IPS-15b (cell line): ENCODE results near the gene PLCXD1.
"Not testable (repeated sequence)": the region's sequence is repeated elsewhere in the genome, so short reads cannot be mapped to it uniquely, and the experiment has no call there.

Experiments used
- H3K27me3 ChIP-seq: one replicate; pipeline ENCODE4 v1.6.1; 2013; ENCODE audit warnings: low read length; ENCODE audit not compliant: control insufficient read depth, insufficient read depth
- H3K36me3 ChIP-seq: one replicate; pipeline ENCODE4 v1.6.1; 2013; ENCODE audit warnings: low read length; ENCODE audit not compliant: control insufficient read depth, insufficient read depth
- H3K4me1 ChIP-seq: one replicate; pipeline ENCODE4 v1.6.1; 2013; ENCODE audit warnings: mild to moderate bottlenecking, low read length; ENCODE audit not compliant: control insufficient read depth, insufficient read depth
- H3K4me3 ChIP-seq: one replicate; pipeline ENCODE4 v1.5.1; 2013; ENCODE audit warnings: low read depth, low read length
- H3K9ac ChIP-seq: one replicate; pipeline ENCODE4 v1.6.1; 2013; ENCODE audit warnings: low read depth, mild to moderate bottlenecking, low read length
- H3K9me3 ChIP-seq: one replicate; pipeline ENCODE4 v1.6.1; 2013; ENCODE audit warnings: mild to moderate bottlenecking, low read length; ENCODE audit not compliant: control insufficient read depth, insufficient read depth

Gene PLCXD1

GRCh38 chrX:281166-281999 is at the start of gene PLCXD1:
Gene PLCXD1, plus strand, starts transcription at chrX:281381. Its CDS starts 2,807 bp downstream, at chrX:284188.
- Histone ChIP-seq H3K9me3 (no peaks in the 10 kb centered on the region), H3K4me3 (peak within 1 kb of the TSS; percentile 92), H3K27me3 (no peaks in the 10 kb centered on the region), H3K36me3 (peaks cover 22% of the 10 kb centered on the region), H3K4me1 (peaks cover 3% of the 10 kb centered on the region), H3K9ac (peak within 1 kb of the TSS; percentile 90)

GRCh38 chrX:231637-232277 is 49.4 kb upstream of the PLCXD1 start:
- H3K9me3 ChIP-seq, H3K9ac ChIP-seq, H3K36me3 ChIP-seq, H3K4me3 ChIP-seq, H3K4me1 ChIP-seq, H3K27me3 ChIP-seq: not testable (repeated sequence)

- not testable (repeated sequence) for H3K4me1 ChIP-seq, H3K9me3 ChIP-seq, H3K36me3 ChIP-seq, H3K4me3 ChIP-seq, H3K9ac ChIP-seq, H3K27me3 ChIP-seq
Observed at GRCh38 chrX:232278-232655, 48.9 kb upstream of the PLCXD1 start.

- not testable (repeated sequence) for H3K9ac ChIP-seq, H3K4me1 ChIP-seq, H3K27me3 ChIP-seq, H3K36me3 ChIP-seq, H3K9me3 ChIP-seq, H3K4me3 ChIP-seq
Observed at GRCh38 chrX:236201-236600, 45.0 kb upstream of the PLCXD1 start.

- Histone ChIP-seq H3K27me3 (no peaks in the 10 kb centered on the region), H3K4me1 (no peaks in the 10 kb centered on the region), H3K9me3 (no peaks in the 10 kb centered on the region), H3K9ac (no peak overlapping the region), H3K36me3 (no peaks in the 10 kb centered on the region), H3K4me3 (no peak overlapping the region)
Observed at GRCh38 chrX:250965-251364, 30.2 kb upstream of the PLCXD1 start.

GRCh38 chrX:251396-252243 is 29.6 kb upstream of the PLCXD1 start:
- not testable (repeated sequence) for H3K9ac ChIP-seq, H3K4me3 ChIP-seq, H3K36me3 ChIP-seq, H3K4me1 ChIP-seq, H3K27me3 ChIP-seq, H3K9me3 ChIP-seq

GRCh38 chrX:252244-252956 is 28.8 kb upstream of the PLCXD1 start:
- no peaks in the 10 kb centered on the region for H3K4me1 ChIP-seq
- H3K4me3 ChIP-seq, result no peak overlapping the region
- H3K9ac ChIP-seq, result no peak overlapping the region

GRCh38 chrX:252957-253291 is 28.3 kb upstream of the PLCXD1 start:
- H3K4me1 ChIP-seq, result no peaks in the 10 kb centered on the region
- no peaks in the 10 kb centered on the region for H3K27me3 ChIP-seq
- H3K9me3 ChIP-seq, result no peaks in the 10 kb centered on the region
- no peak overlapping the region for H3K9ac ChIP-seq
- H3K36me3 ChIP-seq, result no peaks in the 10 kb centered on the region
- no peak overlapping the region for H3K4me3 ChIP-seq

More at GRCh38 chrX:252244-252956, 28.8 kb upstream of the PLCXD1 start:
- H3K9me3 ChIP-seq, result no peaks in the 10 kb centered on the region
- no peaks in the 10 kb centered on the region for H3K27me3 ChIP-seq
- H3K36me3 ChIP-seq, result no peaks in the 10 kb centered on the region

GRCh38 chrX:253451-254297 is 27.5 kb upstream of the PLCXD1 start:
- Histone ChIP-seq H3K4me1 (no peaks in the 10 kb centered on the region), H3K9me3 (no peaks in the 10 kb centered on the region), H3K27me3 (no peaks in the 10 kb centered on the region), H3K36me3 (no peaks in the 10 kb centered on the region), H3K9ac (no peak overlapping the region), H3K4me3 (no peak overlapping the region)

- no peaks in the 10 kb centered on the region for H3K9me3 ChIP-seq
- H3K9ac ChIP-seq, result no peak overlapping the region
- no peak overlapping the region for H3K4me3 ChIP-seq
- H3K36me3 ChIP-seq, result no peaks in the 10 kb centered on the region
- H3K4me1 ChIP-seq, result no peaks in the 10 kb centered on the region
- H3K27me3 ChIP-seq, result no peaks in the 10 kb centered on the region
Observed at GRCh38 chrX:254630-255215, 26.5 kb upstream of the PLCXD1 start.
